GM23338 (cell line): ENCODE results near the gene KIF3B. TPM values are rescaled to one million over a fixed set of nuclear protein-coding genes. Genes with fewer than 3 reads are reported as not detected.

Source experiments
- ATAC-seq: fragments of 200-7000 bp; cut with Tn5 transposase; 3 replicates; pipeline ENCODE4 v1.9.1; 2020
- DNase-seq: peaks from one replicate; pipeline ENCODE4 v3.0.0-alpha.2; 2015; ENCODE audit warnings: low spot score
- H2AFZ ChIP-seq: fragments of 200-600 bp; sonication (generic); 2 replicates; pipeline ENCODE4 v1.8.0; 2016; ENCODE audit warnings: antibody characterized with exemption, mild to moderate bottlenecking, moderate library complexity
- H3F3A ChIP-seq: fragments of 200-600 bp; sonication (generic); replicated peaks from 2 replicates; pipeline ENCODE4 v1.8.0; 2017; ENCODE audit warnings: antibody characterized with exemption, mixed run types, low read depth
- H3K27ac ChIP-seq: fragments of 200-600 bp; sonication (generic); 2 replicates; pipeline ENCODE4 v1.6.1; 2016; ENCODE audit warnings: low read depth
- H3K27me3 ChIP-seq: fragments of 200-600 bp; sonication (generic); 2 replicates; pipeline ENCODE4 v1.8.0; 2016; ENCODE audit warnings: mild to moderate bottlenecking, mixed run types, moderate library complexity; ENCODE audit not compliant: insufficient read depth
- H3K36me3 ChIP-seq: fragments of 200-600 bp; sonication (generic); 2 replicates; pipeline ENCODE4 v1.8.0; 2016; ENCODE audit warnings: mild to moderate bottlenecking; ENCODE audit not compliant: insufficient read depth
- H3K4me1 ChIP-seq: fragments of 200-600 bp; sonication (generic); 2 replicates; pipeline ENCODE4 v1.8.0; 2016; ENCODE audit warnings: mild to moderate bottlenecking, moderate library complexity; ENCODE audit not compliant: insufficient read depth
- H3K4me2 ChIP-seq: fragments of 200-600 bp; sonication (generic); 2 replicates; pipeline ENCODE4 v1.7.1; 2017; ENCODE audit warnings: mixed run types
- H3K4me3 ChIP-seq: fragments of 200-600 bp; sonication (generic); 2 replicates; pipeline ENCODE4 v1.6.1; 2016; ENCODE audit warnings: mixed run types
- H3K79me2 ChIP-seq: fragments of 200-600 bp; sonication (generic); replicated peaks from 2 replicates; pipeline ENCODE4 v1.8.0; 2017; ENCODE audit warnings: mild to moderate bottlenecking; ENCODE audit not compliant: insufficient read depth
- H3K9me2 ChIP-seq: fragments of 200-600 bp; sonication (generic); 2 replicates; pipeline ENCODE4 v1.8.0; 2017; ENCODE audit not compliant: insufficient read depth
- H4K20me1 ChIP-seq: fragments of 200-600 bp; sonication (generic); replicated peaks from 2 replicates; pipeline ENCODE4 v1.8.0; 2017; ENCODE audit warnings: mild to moderate bottlenecking; ENCODE audit not compliant: insufficient read depth
- H3K27ac Mint-ChIP-seq: 2 replicates; pipeline ENCODE4 v1.8.0; 2020; ENCODE audit warnings: inconsistent platforms, mild to moderate bottlenecking, moderate library complexity, mixed read lengths
- H3K27me3 Mint-ChIP-seq: 3 replicates; pipeline ENCODE4 v1.8.0; 2022; ENCODE audit warnings: low read depth, mild to moderate bottlenecking, moderate library complexity, mixed read lengths, inconsistent platforms; ENCODE audit not compliant: insufficient read depth, poor library complexity
- H3K36me3 Mint-ChIP-seq: 3 replicates; pipeline ENCODE4 v1.8.0; 2021; ENCODE audit warnings: low read depth, mild to moderate bottlenecking, inconsistent platforms, moderate library complexity, mixed read lengths
- H3K4me1 Mint-ChIP-seq: 3 replicates; pipeline ENCODE4 v1.8.0; 2020; ENCODE audit warnings: mild to moderate bottlenecking, inconsistent platforms, mixed read lengths
- H3K4me3 Mint-ChIP-seq: 3 replicates; pipeline ENCODE4 v1.8.0; 2021; ENCODE audit warnings: moderate library complexity, mild to moderate bottlenecking, inconsistent platforms, mixed read lengths
- H3K9me3 Mint-ChIP-seq: 3 replicates; pipeline ENCODE4 v1.8.0; 2020; ENCODE audit warnings: moderate library complexity, mild to moderate bottlenecking, inconsistent platforms, mixed read lengths
- CREB1 ChIP-seq: fragments of 250-450 bp; sonication (Bioruptor Pico); IDR thresholded peaks from 2 replicates; pipeline ENCODE4 v1.5.0; 2020; ENCODE audit warnings: low read depth, mild to moderate bottlenecking, moderate library complexity
- CTCF ChIP-seq, 2 experiments: fragments of 200-600 bp in 1 of 2; sonication (generic) in 1 of 2; conservative IDR thresholded peaks; 2 replicates each; pipeline versions ENCODE4 v1.5.1 to v1.6.1; 2016 to 2017; ENCODE audit warnings: antibody characterized with exemption in 2 of 2, low read depth in 2 of 2, mild to moderate bottlenecking in 2 of 2, moderate library complexity in 1 of 2
- ETS1 ChIP-seq: IDR thresholded peaks from 2 replicates; pipeline ENCODE4 v1.6.1; 2016; ENCODE audit warnings: antibody characterized with exemption
- EZH2 ChIP-seq: fragments of 200-600 bp; sonication (generic); IDR thresholded peaks from one replicate; pipeline ENCODE4 v1.8.0; 2017; ENCODE audit warnings: antibody characterized with exemption, mild to moderate bottlenecking, low read depth; ENCODE audit not compliant: unreplicated experiment
- EZH2phosphoT487 ChIP-seq: fragments of 200-600 bp; sonication (generic); IDR thresholded peaks from one replicate; pipeline ENCODE4 v1.8.1; 2018; ENCODE audit warnings: antibody characterized with exemption; ENCODE audit not compliant: unreplicated experiment
- JUNB ChIP-seq: IDR thresholded peaks from one replicate; pipeline ENCODE4 v1.6.1; 2016; ENCODE audit warnings: antibody characterized with exemption; ENCODE audit not compliant: unreplicated experiment
- NANOG ChIP-seq: IDR thresholded peaks from 2 replicates; pipeline ENCODE4 v1.6.1; 2016; ENCODE audit warnings: antibody characterized with exemption, borderline replicate concordance
- POLR2AphosphoS5 ChIP-seq: IDR thresholded peaks from 2 replicates; pipeline ENCODE4 v1.6.1; 2016; ENCODE audit warnings: antibody characterized with exemption, low read depth
- REST ChIP-seq: IDR thresholded peaks from one replicate; pipeline ENCODE4 v1.6.1; 2018; ENCODE audit warnings: antibody characterized with exemption; ENCODE audit not compliant: unreplicated experiment
- STAT1 ChIP-seq: IDR thresholded peaks from one replicate; pipeline ENCODE4 v1.6.1; 2016; ENCODE audit warnings: antibody characterized with exemption; ENCODE audit not compliant: unreplicated experiment
- ZNF114 ChIP-seq: fragments of 250-450 bp; sonication (Bioruptor Pico); IDR thresholded peaks from 2 replicates; pipeline ENCODE4 v1.5.0; 2020; ENCODE audit warnings: mild to moderate bottlenecking, moderate library complexity
- ZNF331 ChIP-seq: fragments of 250-450 bp; sonication (Bioruptor Pico); IDR thresholded peaks from 2 replicates; pipeline ENCODE4 v1.5.0; 2020; ENCODE audit warnings: low read depth, mild to moderate bottlenecking, moderate library complexity
- ZNF462 ChIP-seq: fragments of 250-450 bp; sonication (Bioruptor Pico); IDR thresholded peaks from 2 replicates; pipeline ENCODE4 v1.5.0; 2020; ENCODE audit warnings: mild to moderate bottlenecking, moderate library complexity
- polyA plus RNA-seq: library from polyadenylated mRNA; unstranded; fragments of >200 nt; fragmentation: Nextera tagmentation; extraction: Ambion mirVana; gene quantifications from 2 replicates; pipeline ENCODE4 v1.2.1, GENCODE V29; 2016
- total RNA-seq: library from RNA; depleted of rRNA; stranded (reverse); fragments of >200 nt; shearing (Covaris generic); gene quantifications from 2 replicates; pipeline ENCODE4 v1.2.3, GENCODE V29; 2014

KIF3B gene
- total and polyA plus RNA-seq, 2 experiments from 2014 or later, result 6.1 to 22.8 TPM

GRCh38 chr20:32339116-32339515 lies 61.7 kb downstream of the KIF3B start:
- Mint-ChIP-seq H3K27ac (no peak overlapping the region), H3K4me3 (no peak overlapping the region), H3K27me3 (peaks cover 7% of the 10 kb centered on the region), H3K4me1 (peaks cover 5% of the 10 kb centered on the region), H3K36me3 (no peaks in the 10 kb centered on the region), H3K9me3 (no peaks in the 10 kb centered on the region)
- DNase-seq, result no peak
- H3K27me3 ChIP-seq, result no peaks in the 10 kb centered on the region
- H2AFZ ChIP-seq, result no peak overlapping the region
- peaks cover 8% of the 10 kb centered on the region; the same call in 1 of the 2 replicates for H3K4me1 ChIP-seq
- no peaks in the 10 kb centered on the region for H3F3A ChIP-seq
- H4K20me1 ChIP-seq, result peaks cover 4% of the 10 kb centered on the region; the same call in 1 of the 2 replicates
- ATAC-seq, result no peak
- H3K79me2 ChIP-seq, result no peaks in the 10 kb centered on the region
- H3K4me3 ChIP-seq, result no peak overlapping the region
- no peak overlapping the region for H3K4me2 ChIP-seq
- TF ChIP-seq POLR2AphosphoS5 (no peak), ZNF462 (no peak), STAT1 (no peak), ETS1 (no peak), CTCF (conservative IDR thresholded peaks at IDR 0.05; ENCODE audit: low read depth in 2 of 2) (no peak), NANOG (no peak), EZH2phosphoT487 (no peak), ZNF331 (CRISPR knock-in tag) (no peak), EZH2 (no peak), CREB1 (CRISPR knock-in tag) (no peak), REST (no peak), ZNF114 (CRISPR knock-in tag) (no peak), JUNB (no peak)
- H3K27ac ChIP-seq, result no peak overlapping the region
- no peaks in the 10 kb centered on the region for H3K36me3 ChIP-seq
- H3K9me2 ChIP-seq, result peaks cover 3% of the 10 kb centered on the region; the same call in 1 of the 2 replicates
